K562 (cell line): Measurements from ENCODE around the gene RNASET2. TPM values are rescaled to one million over a fixed set of nuclear protein-coding genes. Genes with fewer than 3 reads are reported as not detected.

Experiments used
- CEBPG ChIP-seq, 3 experiments: fragments of 200-800 bp in 1 of 3; sonication (Bioruptor generic) in 1 of 3; sonication (generic) in 1 of 3; formaldehyde crosslinking in 1 of 3; IDR thresholded peaks in 2 of 3; conservative IDR thresholded peaks in 1 of 3; 2 replicates each; pipeline versions ENCODE4 v1.6.1 to v1.8.0; 2016 to 2022; ENCODE audit warnings: missing compliant biosample characterization in 2 of 3, missing genetic modification characterization in 2 of 3, mild to moderate bottlenecking in 1 of 3, missing genetic modification reagents in 1 of 3
- DACH1 ChIP-seq: fragments of 450-650 bp; IDR thresholded peaks from 2 replicates; pipeline ENCODE4 v1.6.1; 2018; ENCODE audit not compliant: partially characterized antibody
- GATAD2B ChIP-seq: fragments of 450-650 bp; IDR thresholded peaks from 2 replicates; pipeline ENCODE4 v1.6.1; 2017; ENCODE audit warnings: mild to moderate bottlenecking, borderline replicate concordance
- KDM5B ChIP-seq: fragments of 200-600 bp; sonication (generic); IDR thresholded peaks from 2 replicates; pipeline ENCODE4 v1.6.1; 2012; ENCODE audit warnings: low read depth, mild to moderate bottlenecking, moderate library complexity, low read length, control low read depth, inconsistent platforms; ENCODE audit not compliant: insufficient replicate concordance
- KLF6 ChIP-seq: fragments of 250-450 bp; sonication (Bioruptor Pico); IDR thresholded peaks from 2 replicates; pipeline ENCODE4 v1.4.0; 2020; ENCODE audit warnings: mild to moderate bottlenecking, moderate library complexity, borderline replicate concordance
- NFATC3 ChIP-seq: fragments of 450-650 bp; IDR thresholded peaks from 2 replicates; pipeline ENCODE4 v1.6.1; 2017; ENCODE audit warnings: mild to moderate bottlenecking
- ZBTB8A ChIP-seq: fragments of 450-650 bp; IDR thresholded peaks from 2 replicates; pipeline ENCODE4 v1.6.1; 2018; ENCODE audit warnings: mild to moderate bottlenecking, moderate library complexity; ENCODE audit not compliant: partially characterized antibody
- ZNF184 ChIP-seq: sonication (generic); formaldehyde crosslinking; IDR thresholded peaks from 2 replicates; pipeline ENCODE4 v1.5.0; 2020; ENCODE audit warnings: missing genetic modification reagents
- ZNF23 ChIP-seq: fragments of 250-450 bp; sonication (Bioruptor Pico); IDR thresholded peaks from 2 replicates; pipeline ENCODE4 v1.4.0; 2020; ENCODE audit warnings: mild to moderate bottlenecking
- ZNF695 ChIP-seq: fragments of 450-650 bp; formaldehyde crosslinking; IDR thresholded peaks from 2 replicates; pipeline ENCODE4 v1.4.0; 2020; ENCODE audit warnings: mild to moderate bottlenecking, moderate library complexity
- ZNF785 ChIP-seq: fragments of 250-450 bp; sonication (Bioruptor Pico); IDR thresholded peaks from 2 replicates; pipeline ENCODE4 v1.4.0; 2020; ENCODE audit warnings: mild to moderate bottlenecking
- polyA plus RNA-seq, 8 experiments: library from polyadenylated mRNA; depleted of rRNA in 4 of 8; stranded (reverse) in 5 of 8; unstranded in 3 of 8; fragments of >200 nt; fragmentation: Nextera tagmentation in 2 of 8; fragmentation: Illumina TruSeq in 1 of 8; extraction: Ambion mirVana in 2 of 8; extraction: Trizol in 1 of 8; gene quantifications; 2 replicates each; pipeline versions ENCODE4 v1.2.1 to v1.2.3, GENCODE V29; 2011 to 2014; ENCODE audit warnings: inconsistent platforms in 1 of 8, missing spikeins in 1 of 8
- total RNA-seq, 7 experiments: library from RNA; depleted of rRNA in 6 of 7; stranded (reverse); fragments of >200 nt in 6 of 7; fragmentation: Illumina TruSeq in 2 of 7; extraction: Trizol in 2 of 7; gene quantifications; 2 replicates each; pipeline versions ENCODE4 v1.2.1 to v1.2.3, GENCODE V29; 2011 to 2021; ENCODE audit warnings: low replicate concordance in 1 of 7
- TF ChIP-seq, protein P1 (sequence below): fragments of 450-650 bp; IDR thresholded peaks from 2 replicates; pipeline ENCODE4 v1.6.1; 2016; ENCODE audit warnings: low read depth
- TF ChIP-seq, protein P2 (sequence below): fragments of 250-450 bp; sonication (Bioruptor Pico); IDR thresholded peaks from 2 replicates; pipeline ENCODE4 v1.4.0; 2020
- TF ChIP-seq, protein P3 (sequence below): IDR thresholded peaks from 2 replicates; pipeline ENCODE4 v1.6.1; 2016; ENCODE audit warnings: missing genetic modification characterization, missing compliant biosample characterization
- TF ChIP-seq, protein P4 (sequence below): sonication (generic); formaldehyde crosslinking; IDR thresholded peaks from 2 replicates; pipeline ENCODE4 v1.8.0; 2022; ENCODE audit warnings: mild to moderate bottlenecking, missing genetic modification reagents

RNASET2 gene
- total and polyA plus RNA-seq, 9 of the 15 experiments (the other 6 are each of a cell fraction or from before 2014, with no cell fraction given): 7.4 to 141 (median 91.3) TPM

DNA sequence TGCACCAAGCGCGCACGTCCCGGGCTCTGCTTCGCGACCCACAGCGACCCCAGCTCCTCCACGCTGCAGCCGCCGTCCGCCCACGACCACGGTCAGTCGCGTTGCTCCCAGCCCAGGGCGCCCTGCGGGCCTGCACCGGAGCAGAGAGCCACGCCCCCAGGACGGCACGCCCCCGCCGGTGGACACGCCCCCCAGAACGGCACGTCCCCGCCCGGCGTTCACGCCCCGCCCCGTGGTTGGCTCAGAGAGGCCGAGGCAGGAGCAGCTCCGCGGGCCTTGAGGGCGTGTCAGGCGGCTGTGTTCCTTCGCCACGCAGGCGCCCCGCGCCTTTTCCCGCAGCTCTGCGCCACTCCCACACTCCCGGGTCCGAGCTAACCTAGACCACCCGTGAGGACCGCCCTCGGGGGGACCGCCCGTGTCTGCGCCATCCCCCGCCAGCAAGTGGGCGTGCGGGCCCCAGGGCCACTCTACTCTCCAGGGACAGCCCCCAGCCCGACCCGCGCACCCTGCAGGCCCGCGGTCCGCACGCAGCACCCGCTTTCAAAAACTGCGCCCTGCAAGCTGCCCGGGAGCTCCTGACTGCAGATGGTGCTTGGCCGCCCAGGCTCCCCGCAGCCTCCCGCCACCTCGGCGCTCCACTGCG, at the start of gene RNASET2 (continued):
- TF ChIP-seq, protein P1, sequence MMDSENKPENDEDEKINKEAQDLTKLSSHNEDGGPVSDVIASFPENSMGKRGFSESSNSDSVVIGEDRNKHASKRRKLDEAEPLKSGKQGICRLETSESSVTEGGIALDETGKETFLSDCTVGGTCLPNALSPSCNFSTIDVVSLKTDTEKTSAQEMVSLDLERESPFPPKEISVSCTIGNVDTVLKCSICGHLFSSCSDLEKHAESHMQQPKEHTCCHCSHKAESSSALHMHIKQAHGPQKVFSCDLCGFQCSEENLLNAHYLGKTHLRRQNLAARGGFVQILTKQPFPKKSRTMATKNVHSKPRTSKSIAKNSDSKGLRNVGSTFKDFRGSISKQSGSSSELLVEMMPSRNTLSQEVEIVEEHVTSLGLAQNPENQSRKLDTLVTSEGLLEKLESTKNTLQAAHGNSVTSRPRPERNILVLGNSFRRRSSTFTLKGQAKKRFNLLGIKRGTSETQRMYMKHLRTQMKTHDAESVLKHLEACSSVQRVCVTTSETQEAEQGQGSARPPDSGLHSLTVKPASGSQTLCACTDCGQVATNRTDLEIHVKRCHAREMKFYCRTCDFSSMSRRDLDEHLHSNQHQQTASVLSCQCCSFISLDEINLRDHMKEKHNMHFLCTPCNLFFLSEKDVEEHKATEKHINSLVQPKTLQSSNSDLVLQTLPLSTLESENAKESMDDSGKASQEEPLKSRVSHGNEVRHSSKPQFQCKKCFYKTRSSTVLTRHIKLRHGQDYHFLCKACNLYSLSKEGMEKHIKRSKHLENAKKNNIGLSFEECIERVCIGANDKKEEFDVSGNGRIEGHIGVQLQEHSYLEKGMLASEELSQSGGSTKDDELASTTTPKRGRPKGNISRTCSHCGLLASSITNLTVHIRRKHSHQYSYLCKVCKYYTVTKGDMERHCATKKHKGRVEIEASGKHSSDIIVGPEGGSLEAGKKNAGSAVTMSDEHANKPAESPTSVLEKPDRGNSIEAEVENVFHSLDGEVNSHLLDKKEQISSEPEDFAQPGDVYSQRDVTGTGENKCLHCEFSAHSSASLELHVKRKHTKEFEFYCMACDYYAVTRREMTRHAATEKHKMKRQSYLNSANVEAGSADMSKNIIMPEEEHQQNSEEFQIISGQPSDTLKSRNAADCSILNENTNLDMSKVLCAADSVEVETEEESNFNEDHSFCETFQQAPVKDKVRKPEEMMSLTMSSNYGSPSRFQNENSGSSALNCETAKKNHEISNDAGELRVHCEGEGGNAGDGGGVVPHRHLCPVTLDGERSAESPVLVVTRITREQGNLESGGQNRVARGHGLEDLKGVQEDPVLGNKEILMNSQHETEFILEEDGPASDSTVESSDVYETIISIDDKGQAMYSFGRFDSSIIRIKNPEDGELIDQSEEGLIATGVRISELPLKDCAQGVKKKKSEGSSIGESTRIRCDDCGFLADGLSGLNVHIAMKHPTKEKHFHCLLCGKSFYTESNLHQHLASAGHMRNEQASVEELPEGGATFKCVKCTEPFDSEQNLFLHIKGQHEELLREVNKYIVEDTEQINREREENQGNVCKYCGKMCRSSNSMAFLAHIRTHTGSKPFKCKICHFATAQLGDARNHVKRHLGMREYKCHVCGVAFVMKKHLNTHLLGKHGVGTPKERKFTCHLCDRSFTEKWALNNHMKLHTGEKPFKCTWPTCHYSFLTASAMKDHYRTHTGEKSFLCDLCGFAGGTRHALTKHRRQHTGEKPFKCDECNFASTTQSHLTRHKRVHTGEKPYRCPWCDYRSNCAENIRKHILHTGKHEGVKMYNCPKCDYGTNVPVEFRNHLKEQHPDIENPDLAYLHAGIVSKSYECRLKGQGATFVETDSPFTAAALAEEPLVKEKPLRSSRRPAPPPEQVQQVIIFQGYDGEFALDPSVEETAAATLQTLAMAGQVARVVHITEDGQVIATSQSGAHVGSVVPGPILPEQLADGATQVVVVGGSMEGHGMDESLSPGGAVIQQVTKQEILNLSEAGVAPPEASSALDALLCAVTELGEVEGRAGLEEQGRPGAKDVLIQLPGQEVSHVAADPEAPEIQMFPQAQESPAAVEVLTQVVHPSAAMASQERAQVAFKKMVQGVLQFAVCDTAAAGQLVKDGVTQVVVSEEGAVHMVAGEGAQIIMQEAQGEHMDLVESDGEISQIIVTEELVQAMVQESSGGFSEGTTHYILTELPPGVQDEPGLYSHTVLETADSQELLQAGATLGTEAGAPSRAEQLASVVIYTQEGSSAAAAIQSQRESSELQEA: no peak
- TF ChIP-seq, protein P2, sequence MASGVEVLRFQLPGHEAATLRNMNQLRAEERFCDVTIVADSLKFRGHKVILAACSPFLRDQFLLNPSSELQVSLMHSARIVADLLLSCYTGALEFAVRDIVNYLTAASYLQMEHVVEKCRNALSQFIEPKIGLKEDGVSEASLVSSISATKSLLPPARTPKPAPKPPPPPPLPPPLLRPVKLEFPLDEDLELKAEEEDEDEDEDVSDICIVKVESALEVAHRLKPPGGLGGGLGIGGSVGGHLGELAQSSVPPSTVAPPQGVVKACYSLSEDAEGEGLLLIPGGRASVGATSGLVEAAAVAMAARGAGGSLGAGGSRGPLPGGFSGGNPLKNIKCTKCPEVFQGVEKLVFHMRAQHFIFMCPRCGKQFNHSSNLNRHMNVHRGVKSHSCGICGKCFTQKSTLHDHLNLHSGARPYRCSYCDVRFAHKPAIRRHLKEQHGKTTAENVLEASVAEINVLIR: no peak
- no peak for TF ChIP-seq ZNF785 (CRISPR knock-in tag)
- no peak for TF ChIP-seq NFATC3
- no peak for TF ChIP-seq ZNF184 (CRISPR knock-in tag)
- TF ChIP-seq GATAD2B: no peak
- TF ChIP-seq ZNF695 (CRISPR knock-in tag): peak; percentile 83; the same call in 1 of the 2 replicates
- TF ChIP-seq, protein P3, sequence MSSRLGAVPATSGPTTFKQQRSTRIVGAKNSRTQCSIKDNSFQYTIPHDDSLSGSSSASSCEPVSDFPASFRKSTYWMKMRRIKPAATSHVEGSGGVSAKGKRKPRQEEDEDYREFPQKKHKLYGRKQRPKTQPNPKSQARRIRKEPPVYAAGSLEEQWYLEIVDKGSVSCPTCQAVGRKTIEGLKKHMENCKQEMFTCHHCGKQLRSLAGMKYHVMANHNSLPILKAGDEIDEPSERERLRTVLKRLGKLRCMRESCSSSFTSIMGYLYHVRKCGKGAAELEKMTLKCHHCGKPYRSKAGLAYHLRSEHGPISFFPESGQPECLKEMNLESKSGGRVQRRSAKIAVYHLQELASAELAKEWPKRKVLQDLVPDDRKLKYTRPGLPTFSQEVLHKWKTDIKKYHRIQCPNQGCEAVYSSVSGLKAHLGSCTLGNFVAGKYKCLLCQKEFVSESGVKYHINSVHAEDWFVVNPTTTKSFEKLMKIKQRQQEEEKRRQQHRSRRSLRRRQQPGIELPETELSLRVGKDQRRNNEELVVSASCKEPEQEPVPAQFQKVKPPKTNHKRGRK (tag): no peak
- TF ChIP-seq DACH1: no peak
- TF ChIP-seq CEBPG (CRISPR knock-in tag; IDR thresholded peaks at IDR 0.05): no peak
- TF ChIP-seq CEBPG (tag; conservative IDR thresholded peaks at IDR 0.05 in 1 of 2, IDR thresholded peaks at IDR 0.05 in 1 of 2): no peak
- TF ChIP-seq ZNF23: no peak
- no peak for TF ChIP-seq ZBTB8A
- TF ChIP-seq KDM5B: peak; percentile 74
- TF ChIP-seq KLF6 (CRISPR knock-in tag): no peak; the same call in 1 of the 2 replicates
- TF ChIP-seq, protein P4, sequence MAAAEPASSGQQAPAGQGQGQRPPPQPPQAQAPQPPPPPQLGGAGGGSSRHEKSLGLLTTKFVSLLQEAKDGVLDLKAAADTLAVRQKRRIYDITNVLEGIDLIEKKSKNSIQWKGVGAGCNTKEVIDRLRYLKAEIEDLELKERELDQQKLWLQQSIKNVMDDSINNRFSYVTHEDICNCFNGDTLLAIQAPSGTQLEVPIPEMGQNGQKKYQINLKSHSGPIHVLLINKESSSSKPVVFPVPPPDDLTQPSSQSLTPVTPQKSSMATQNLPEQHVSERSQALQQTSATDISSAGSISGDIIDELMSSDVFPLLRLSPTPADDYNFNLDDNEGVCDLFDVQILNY: 0 out of 2 replicates have a peak, but pooled peaks have one; percentile 74
